ENCODE data around the gene KRCC1. TPM values are rescaled to one million over a fixed set of nuclear protein-coding genes. Genes with fewer than 3 reads are reported as not detected.

KRCC1 gene
- total RNA-seq, 1 experiment from 2014 or later, result 36.6 TPM

- Mint-ChIP-seq H3K4me3 (ENCODE audit: unreplicated experiment) (peak overlapping the region; percentile 98), H3K36me3 (ENCODE audit: insufficient read depth, unreplicated experiment) (peaks cover 10% of the 10 kb centered on the region), H3K9me3 (ENCODE audit: unreplicated experiment) (no peaks in the 10 kb centered on the region), H3K4me1 (ENCODE audit: insufficient read depth, unreplicated experiment) (peaks cover 13% of the 10 kb centered on the region), H3K27ac (ENCODE audit: low read depth, unreplicated experiment) (peak overlapping the region; percentile 100), H3K27me3 (ENCODE audit: insufficient read depth, unreplicated experiment) (no peaks in the 10 kb centered on the region)
- peak; percentile 75 for DNase-seq (ENCODE audit: unreplicated experiment)
- no TSS peak for BruUV-seq (replicated peaks)
- ChIA-PET POLR2A (interaction anchor here (0.7 to 1.7 kb wide), 5 partner anchors 14 to 1341 kb away, joined by 3 to 6 read pairs (median 4); no protein-coding TSS in a partner anchor), CTCF (interaction anchor here (1.1 to 1.3 kb wide), 2 partner anchors 16 to 43 kb away, joined by 3 to 4 read pairs; no protein-coding TSS in a partner anchor)
- TF ChIP-seq CTCF (IDR thresholded peaks at IDR 0.05; ENCODE audit: unreplicated experiment), result no peak
- intact Hi-C loops (cut with micrococcal nuclease), result loop anchor here (5.0 kb wide), 1 partner anchor 145 kb away; no protein-coding TSS in a partner anchor
Observed at GRCh38 chr2:88016960-88017779, 38.4 kb downstream of the KRCC1 start.

DNA sequence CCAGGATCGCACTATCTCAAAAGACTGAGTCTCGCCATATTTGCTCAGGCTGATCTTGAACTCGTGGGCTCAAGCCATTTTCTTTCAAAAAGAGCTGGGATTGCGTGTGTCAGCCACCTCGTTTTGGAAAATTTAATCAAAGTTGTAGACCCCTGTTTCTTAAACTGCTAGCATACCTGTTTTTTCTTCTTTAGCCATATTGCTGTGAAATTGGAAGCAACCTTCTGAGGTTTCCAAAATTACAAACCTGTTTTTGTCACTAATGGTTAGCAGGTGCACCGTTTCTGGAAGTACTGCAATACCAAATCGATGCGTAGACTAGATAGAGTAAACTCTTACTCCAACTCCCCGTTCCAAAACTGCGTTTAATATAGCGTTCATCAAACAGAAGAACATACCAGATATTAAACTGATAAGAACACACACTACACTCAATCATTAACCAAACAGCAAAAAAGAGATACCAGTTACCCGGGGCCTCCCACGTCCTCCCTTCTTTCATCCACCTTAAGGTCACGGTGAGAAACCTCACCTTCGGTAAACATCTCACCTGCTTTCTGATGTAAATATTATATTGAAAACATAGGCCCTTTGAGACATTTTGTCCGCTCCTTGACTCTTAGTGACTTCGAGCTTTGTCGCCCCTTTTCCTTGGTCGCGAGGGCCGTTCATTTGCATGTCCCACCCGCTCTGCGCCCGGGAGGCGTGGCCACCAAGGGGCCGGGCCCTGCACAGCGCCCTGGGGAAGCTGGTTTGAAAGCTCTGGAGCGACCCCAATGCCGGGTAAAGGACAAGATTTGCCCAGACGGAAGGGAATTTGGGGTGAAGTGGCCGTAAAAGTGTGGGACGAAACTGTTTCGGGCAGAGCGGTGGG is 39.3 kb downstream of the KRCC1 start, which contains the start of gene RNU2-63P:
TSS of gene RNU2-63P (minus strand) at position 462 of the 874 bp plus-strand sequence.
- peaks cover 10% of the 10 kb centered on the region for H3K36me3 Mint-ChIP-seq (ENCODE audit: insufficient read depth, unreplicated experiment)
- peak within 1 kb of the TSS; percentile 100 for H3K27ac Mint-ChIP-seq (ENCODE audit: low read depth, unreplicated experiment)
- TSS peak; percentile 100 for BruUV-seq (replicated peaks)
- peak within 1 kb of the TSS; percentile 98 for H3K4me3 Mint-ChIP-seq (ENCODE audit: unreplicated experiment)
- peaks cover 13% of the 10 kb centered on the region for H3K4me1 Mint-ChIP-seq (ENCODE audit: insufficient read depth, unreplicated experiment)
- ChIA-PET CTCF (interaction anchor here (0.7 to 1.7 kb wide), 4 partner anchors 10 to 44 kb away, joined by 3 to 7 read pairs (median 4); no protein-coding TSS in a partner anchor), POLR2A (interaction anchor here (0.7 to 1.7 kb wide), 5 partner anchors 12 to 44 kb away, joined by 3 to 6 read pairs (median 4); no protein-coding TSS in a partner anchor)
- H3K9me3 Mint-ChIP-seq (ENCODE audit: unreplicated experiment), result no peaks in the 10 kb centered on the region
- peak; percentile 92 for DNase-seq (ENCODE audit: unreplicated experiment)
- intact Hi-C loops (cut with micrococcal nuclease), result loop anchor here (5.0 kb wide), 1 partner anchor 146 kb away; no protein-coding TSS in a partner anchor
- TF ChIP-seq CTCF (IDR thresholded peaks at IDR 0.05; ENCODE audit: unreplicated experiment), result no peak
- no peaks in the 10 kb centered on the region for H3K27me3 Mint-ChIP-seq (ENCODE audit: insufficient read depth, unreplicated experiment)

- H3K36me3 Mint-ChIP-seq (ENCODE audit: insufficient read depth, unreplicated experiment), result peaks cover under 1% of the 10 kb centered on the region
- DNase-seq (ENCODE audit: unreplicated experiment), result no peak
- ChIA-PET CTCF (interaction anchor here (1.4 to 1.7 kb wide), 2 partner anchors 9 to 11 kb away, joined by 4 to 15 read pairs; no protein-coding TSS in a partner anchor), POLR2A (no interaction called here)
- no peak overlapping the region for H3K4me3 Mint-ChIP-seq (ENCODE audit: unreplicated experiment)
- no peaks in the 10 kb centered on the region for H3K27me3 Mint-ChIP-seq (ENCODE audit: insufficient read depth, unreplicated experiment)
- no peak overlapping the region for H3K27ac Mint-ChIP-seq (ENCODE audit: low read depth, unreplicated experiment)
- peaks cover under 1% of the 10 kb centered on the region for H3K4me1 Mint-ChIP-seq (ENCODE audit: insufficient read depth, unreplicated experiment)
- no peak for TF ChIP-seq CTCF (IDR thresholded peaks at IDR 0.05; ENCODE audit: unreplicated experiment)
- intact Hi-C loops (cut with micrococcal nuclease), result no loop called here
- H3K9me3 Mint-ChIP-seq (ENCODE audit: unreplicated experiment), result no peaks in the 10 kb centered on the region
- BruUV-seq (replicated peaks), result no TSS peak
Observed at GRCh38 chr2:88011011-88011410, 44.6 kb downstream of the KRCC1 start.
